Stimulated activated CD4-positive, alpha-beta T cell treated with anti-CD3 and anti-CD28 coated beads, Interleukin-1b, Interleukin-23, amount 100 ng/mL, for 48 hours (primary cell): Measurements from ENCODE around the gene GSG1L.

ENCODE experiments used
- DNase-seq: peaks from one replicate; pipeline ENCODE4 v3.0.0-alpha.2; 2020

Gene GSG1L

DNA sequence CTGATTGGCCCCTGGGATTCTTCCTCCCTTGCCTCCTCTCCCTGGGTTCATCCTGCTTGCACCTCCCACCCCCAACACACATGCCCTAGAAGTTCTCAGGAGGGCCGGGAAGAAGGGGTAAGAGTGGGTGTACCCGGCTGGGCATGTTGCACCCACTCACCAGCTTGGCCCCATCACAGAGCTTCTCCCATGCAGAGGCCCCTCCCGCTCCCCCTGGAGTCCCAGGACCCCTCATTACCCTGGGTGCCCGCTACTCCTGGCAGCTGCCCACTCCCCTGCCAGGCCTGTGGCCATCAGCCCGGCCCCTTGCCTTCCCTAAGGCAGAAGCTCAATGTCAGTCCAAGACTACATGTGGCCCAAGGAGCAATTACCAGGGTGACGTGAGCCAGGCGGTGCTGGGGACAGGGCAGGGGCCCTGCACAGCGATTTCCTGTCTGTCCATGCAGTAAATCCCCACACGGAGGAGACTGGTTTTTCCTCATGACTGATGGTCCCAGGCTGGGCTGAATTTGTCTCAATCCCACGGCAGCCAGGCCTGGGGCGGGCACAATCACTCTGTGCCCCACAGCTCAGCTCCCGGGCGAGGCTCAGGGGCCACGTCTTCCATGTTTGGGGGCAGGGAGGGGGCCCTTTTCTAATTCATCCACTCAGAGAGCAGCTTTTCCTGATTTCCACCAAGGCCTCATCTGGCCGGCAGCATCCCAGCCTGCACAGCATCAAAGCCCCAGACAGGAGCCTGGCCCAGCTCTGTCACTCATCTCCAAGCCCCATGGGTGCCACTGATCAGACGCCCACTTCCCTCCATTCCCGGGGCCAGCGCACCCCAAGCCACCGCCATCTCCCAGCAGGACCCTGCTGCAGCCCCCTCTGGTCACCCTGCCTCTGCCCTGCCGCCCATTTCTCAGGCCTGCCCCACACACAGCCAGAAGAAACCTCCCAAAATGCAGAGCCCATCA lies 278.9 kb downstream of the GSG1L start:
- no peak for DNase-seq

- no peak for DNase-seq
Measured at GRCh38 chr16:27781981-27782880, 281.3 kb downstream of the GSG1L start.

DNA sequence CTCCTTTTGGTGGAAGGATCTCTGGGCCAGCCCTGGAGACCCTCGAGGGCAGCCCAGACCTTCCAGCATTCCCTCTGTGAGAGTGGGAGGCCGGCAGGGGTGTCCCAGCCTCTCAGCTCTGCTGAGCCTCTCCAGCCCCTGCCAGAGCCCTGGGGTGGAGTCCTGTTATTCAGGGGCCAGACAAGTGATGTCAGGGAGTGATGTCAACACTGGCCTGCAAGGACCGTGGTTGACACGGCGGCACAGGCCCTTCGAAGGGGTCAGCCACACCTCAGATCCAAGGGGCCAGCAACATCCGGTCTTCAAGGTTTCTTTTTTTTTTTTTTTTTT lies 282.4 kb downstream of the GSG1L start:
- no peak for DNase-seq

DNA sequence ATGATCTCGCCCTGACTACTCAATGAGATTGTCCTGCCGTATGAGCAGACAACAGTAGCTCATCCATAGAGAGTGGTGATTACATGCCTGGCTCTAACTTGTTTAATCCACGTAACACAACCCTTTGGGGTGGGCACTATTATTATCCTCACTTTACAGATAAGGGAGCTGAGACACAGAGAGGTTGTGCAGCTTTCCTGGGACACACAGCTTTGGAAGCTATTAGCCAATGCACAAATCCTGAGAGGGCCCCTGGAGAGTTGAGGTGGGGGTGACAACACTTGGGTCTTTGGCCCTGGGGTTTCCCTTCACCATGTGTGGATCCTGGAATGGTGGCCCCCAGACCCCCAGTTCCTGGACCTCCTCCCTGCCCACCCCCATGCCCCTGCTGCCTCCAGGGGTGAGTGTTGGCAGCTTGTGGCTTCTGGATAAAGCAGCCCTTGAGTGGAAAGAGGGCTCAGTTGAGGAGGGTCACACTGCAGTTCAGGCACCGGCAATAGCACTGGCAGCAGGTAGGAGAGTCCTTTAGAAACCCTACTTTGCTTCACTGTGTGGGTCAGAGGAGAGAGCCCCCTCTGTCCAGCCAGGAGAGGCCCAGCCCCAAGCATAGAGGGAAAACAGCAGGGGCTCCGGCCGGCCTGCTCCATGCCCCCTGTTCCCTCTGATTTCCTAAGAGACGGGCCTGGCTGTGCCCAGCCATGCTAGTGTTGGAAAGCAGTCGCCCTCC lies 282.9 kb downstream of the GSG1L start:
- DNase-seq, result no peak

DNA sequence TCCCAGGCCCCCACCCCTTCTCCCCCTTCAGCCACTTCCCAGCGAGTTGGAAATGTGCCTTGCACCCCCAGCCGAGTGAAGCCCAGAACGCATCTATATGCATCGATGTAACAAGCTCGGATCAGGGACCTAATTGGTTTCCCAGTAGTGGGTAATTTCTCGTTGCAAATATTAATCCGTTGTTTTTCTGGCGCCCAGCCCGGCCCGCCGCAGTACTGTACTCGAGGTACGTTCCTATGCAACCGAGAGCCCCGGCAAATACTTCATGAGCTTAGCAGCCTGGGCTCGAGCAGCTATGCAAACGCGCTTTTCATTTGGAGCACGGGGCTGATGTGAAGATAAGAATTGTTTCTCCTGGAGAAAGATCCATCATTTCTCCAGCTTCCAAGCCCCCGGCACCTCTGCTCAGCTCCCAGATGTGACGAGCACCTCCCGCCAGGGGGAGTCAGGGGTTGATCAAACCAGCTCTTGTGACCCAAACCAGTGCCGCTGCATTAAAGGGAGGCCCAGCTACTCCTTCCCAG lies 283.8 kb downstream of the GSG1L start:
- no peak for DNase-seq

- DNase-seq, result no peak
Measured at GRCh38 chr16:27778926-27779570, 284.5 kb downstream of the GSG1L start.

DNA sequence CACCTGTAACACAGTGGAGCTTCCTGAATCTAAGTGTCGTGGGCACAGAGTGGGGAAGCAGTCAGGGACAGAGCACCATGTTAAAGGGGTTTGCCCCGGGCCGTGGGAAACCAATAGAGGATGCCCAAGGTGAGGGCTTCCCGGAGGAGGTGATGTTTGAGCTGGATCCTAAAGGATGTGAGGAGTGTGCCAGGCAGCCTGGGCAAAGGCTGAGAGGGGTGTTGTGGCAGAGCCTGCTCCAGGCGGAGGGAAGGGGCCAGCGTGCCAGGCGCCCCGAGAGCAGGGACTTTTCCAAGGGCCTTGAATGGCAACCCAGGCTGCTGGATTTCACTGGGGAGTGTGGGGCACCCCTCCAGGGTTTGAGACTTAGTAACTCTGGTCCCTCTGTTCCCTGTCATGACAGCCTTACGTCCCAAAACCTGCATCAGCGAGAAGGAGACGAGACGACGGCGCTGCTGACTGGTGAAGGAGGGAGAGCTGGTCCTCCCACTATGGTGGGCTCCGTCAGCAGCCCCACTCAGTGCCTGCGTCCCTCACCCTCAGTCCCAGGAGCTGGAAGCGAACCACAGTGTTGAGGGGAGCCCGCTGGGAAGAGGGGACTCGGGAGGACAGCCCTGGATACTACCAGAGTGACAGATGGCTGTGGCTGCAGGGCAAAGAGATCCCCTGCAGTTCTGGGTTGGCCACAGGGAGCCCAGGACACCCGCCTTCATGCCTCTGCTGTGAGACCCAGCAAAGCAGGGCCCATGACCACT lies 285.2 kb downstream of the GSG1L start:
- DNase-seq, result no peak

GRCh38 chr16:27777527-27777926 lies 286.0 kb downstream of the GSG1L start:
- DNase-seq, result no peak

GRCh38 chr16:27776556-27777225 lies 286.8 kb downstream of the GSG1L start:
- DNase-seq, result no peak

GRCh38 chr16:27775254-27775653 lies 288.3 kb downstream of the GSG1L start:
- DNase-seq, result no peak

- DNase-seq, result no peak
Measured at GRCh38 chr16:27774779-27775178, 288.7 kb downstream of the GSG1L start.

DNA sequence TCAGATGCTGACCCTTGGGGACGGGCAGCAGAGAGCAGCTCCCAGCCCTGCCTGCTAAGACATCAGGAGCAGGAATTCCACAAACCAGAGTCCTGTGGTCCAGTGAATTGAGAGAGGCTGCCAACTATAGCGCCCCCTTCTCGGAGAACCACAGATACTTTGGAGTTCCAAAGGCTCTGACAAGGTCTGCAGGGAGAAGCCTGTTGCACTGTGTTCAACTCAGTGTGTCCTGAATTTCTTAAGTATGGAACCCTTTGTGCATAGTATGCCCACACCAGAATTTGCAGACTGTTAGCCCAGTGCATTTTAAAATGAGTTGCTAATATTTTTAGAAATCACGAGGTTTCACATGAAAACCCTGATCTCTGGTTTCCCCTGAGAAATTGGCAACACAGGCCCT lies 290.2 kb downstream of the GSG1L start:
- no peak for DNase-seq

DNA sequence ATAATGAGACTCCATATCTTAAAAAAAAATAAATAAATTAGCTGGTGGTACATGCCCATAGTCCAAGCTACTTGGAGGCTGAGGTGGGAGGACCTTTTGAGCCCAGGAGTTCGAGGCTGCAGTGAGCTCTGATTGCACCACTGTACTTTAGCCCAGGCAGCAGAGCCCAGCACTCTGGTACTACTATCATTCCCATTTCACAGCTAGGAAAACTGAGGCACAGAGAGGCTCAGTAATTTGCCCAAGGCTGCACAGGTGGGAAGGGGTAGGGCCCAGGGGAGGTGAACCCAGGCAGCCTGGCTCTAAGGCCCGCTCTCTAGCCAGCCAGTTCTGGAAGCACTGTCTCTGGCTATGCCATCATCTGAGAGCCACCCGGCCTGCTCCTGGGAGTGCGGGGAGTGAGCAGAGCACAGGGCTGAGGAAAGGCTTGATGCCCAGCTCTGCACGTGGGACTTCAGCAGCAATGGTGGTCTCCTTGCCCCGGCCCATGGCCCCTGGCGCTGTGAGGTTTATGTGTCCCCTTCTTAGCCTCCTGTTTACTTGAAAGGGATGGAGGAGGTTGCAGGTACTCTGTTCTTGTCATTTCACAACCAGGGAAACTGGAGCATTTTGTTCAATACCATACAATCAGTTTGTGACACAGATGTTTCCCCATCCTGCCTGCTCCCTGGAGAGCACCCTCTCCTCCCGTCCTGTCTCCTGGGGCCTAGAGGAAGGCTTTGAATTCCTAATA lies 291.3 kb downstream of the GSG1L start:
- no peak for DNase-seq

GRCh38 chr16:27771201-27771910 lies 292.2 kb downstream of the GSG1L start:
- DNase-seq, result no peak

DNA sequence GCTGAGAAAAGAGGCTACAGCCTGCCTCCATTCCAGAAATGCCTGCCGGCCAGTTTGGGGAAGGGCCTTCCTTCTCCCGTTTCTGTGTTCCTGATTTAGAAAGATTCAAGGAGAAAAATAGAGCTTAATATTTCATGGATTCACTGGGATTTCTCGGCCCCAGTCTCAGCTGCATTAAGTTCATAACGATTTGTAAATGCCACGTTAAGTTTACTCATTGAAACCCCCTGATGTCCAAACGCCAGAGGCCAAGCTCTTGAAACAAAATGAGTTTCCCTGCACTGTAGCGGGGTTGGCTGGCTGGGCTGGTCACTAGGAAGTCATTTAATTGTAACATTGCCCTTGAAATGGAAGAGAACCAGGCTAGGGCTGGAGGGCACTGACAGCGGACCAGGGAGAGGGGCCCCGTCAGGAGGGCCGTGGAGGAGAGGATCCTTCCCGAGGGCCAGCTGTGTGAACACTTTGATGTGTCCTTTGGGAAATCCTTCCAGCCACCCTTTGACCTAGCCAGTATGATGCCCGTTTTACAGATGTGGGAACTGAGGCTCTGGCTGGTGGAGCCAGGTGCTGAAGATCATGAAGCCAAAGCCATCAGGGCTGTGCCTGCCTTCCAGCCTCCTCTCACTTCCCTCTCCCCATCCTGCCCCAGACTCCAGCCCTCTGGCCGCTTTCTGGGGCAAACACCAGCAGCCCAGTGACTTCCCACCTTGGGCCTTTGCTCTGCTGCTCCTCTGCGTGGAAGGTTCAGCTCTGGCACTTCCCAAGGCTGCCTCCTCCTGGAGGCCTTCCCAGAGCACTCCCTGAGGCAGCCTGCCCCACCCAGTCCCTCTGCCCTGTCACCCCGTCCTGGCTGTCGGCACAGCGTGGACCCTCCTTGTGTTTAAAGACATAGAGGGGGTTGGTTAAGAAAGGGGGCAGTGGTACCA lies 293.0 kb downstream of the GSG1L start:
- no peak for DNase-seq

- no peak for DNase-seq
Measured at GRCh38 chr16:27769561-27770255, 293.8 kb downstream of the GSG1L start.

- DNase-seq, result no peak
Measured at GRCh38 chr16:27768651-27769272, 294.8 kb downstream of the GSG1L start.
